CD4-positive, alpha-beta T cell treated with Interleukin-10 for 1 hour (primary cell): ENCODE measurements around the gene GNG3.
A peak's percentile ranks its signal among the peaks of the same experiment; 100 is the strongest.
"Not testable (repeated sequence)": the region's sequence is repeated elsewhere in the genome, so short reads cannot be mapped to it uniquely, and the experiment has no call there.

Experiments
- DNase-seq: peaks from one replicate; pipeline ENCODE4 v3.0.0-alpha.2; 2020

The GNG3 gene

GRCh38 chr11:62707277-62707861 is at the start of gene GNG3, which contains the start of gene BSCL2:
TSS of gene GNG3 (plus strand) at chr11:62707676. CDS start at chr11:62708296, 620 bp downstream.
TSS of gene BSCL2 (minus strand) at chr11:62707424. CDS start at chr11:62707195, 229 bp downstream.
- no peak for DNase-seq

DNA sequence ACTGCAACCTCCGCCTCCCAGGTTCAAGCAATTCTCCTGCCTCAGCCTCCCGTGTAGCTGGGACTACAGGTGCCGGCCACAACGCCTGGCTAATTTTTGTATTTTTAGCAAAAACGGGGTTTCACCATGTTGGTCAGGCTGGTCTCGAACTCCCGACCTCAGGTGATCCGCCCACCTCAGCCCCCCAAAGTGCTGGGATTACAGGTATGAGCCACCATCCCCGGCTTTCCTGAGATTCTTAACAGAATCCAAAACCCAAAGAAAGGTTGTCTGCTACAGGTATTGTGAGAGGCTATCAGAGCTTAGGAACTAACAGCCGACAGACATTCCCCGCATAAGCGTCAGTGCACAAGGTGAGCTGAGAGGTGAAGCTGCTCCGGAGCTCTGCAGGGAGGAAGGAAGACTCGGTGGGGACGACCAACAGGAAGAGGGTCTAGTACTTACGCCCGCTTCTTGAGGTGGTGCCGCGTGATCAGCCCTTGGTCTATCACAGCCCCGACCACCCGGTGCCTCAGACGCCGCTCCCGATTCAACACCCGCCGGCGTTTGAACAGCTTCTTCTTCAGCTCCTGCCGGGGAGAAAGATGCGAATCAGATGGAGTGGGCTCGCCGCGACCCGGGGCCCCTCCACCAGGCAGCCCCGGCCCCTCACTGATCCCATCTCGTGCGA is 42.9 kb upstream of the GNG3 start:
- peak; percentile 62 for DNase-seq

DNA sequence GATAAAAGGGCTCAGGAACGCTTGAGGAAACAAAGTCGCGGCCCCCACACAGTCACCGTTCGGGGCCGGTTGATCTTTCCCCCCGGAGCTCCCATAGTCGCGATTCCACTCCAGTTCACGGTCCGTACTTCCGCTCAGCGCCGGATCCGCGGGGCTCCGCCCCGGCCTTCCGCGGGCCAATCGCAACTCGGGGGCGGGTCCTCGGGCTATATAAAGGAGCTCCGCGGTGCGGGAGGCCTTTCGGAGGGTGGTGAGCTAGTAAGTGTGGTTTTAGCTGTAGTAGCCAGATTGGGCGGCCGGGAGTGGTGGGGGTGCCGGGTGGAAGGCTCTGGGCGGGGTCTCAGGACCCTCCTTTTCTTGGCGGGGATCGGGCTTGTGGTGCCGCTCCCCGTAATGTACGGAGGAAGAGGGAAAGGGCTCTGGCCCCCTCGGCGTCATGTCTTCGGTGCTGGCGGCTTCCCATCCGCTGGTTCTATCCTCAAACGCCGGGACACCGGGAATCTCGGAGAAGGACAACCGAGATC is 42.3 kb upstream of the GNG3 start, which contains the start of the genes C11orf98 and CSKMT:
TSS of gene C11orf98 (minus strand) at position 136 of the 524 bp plus-strand sequence. CDS start at position 95, 41 bp downstream.
TSS of gene CSKMT (plus strand) at position 238 of the 524 bp plus-strand sequence. CDS start 568 bp downstream, outside the sequence.
- peak; percentile 97 for DNase-seq

DNA sequence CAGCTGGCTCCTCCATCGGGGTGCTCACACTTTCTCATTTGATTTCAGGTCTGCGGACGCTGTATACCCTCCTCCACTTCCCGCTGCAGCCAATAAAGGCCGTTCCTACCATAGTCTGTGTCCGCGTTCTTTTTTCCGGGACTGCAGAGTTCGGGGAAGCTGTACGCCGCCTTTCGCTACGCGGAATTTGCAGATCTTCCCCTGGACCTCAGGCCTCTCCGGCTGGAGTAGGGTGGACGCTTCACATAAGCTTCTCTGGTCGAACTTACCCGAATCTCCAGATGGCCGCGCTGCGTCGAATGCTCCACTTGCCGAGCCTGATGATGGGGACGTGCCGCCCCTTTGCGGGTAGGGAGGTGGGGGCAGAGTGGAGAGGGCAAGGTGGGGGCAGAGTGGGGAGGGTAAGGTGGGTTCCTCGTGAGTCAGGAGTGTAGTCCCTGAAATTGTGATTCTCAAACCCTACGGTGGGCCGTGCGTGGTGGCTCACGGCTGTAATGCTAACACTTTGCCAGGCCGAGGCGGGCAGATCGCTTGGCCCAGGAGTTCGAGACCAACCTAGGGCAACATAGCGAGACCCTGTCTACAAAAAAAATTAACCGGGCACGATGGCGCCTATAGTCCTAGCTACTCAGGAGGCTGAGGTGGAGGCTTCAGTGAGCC is 41.7 kb upstream of the GNG3 start:
- peak; percentile 71 for DNase-seq

GRCh38 chr11:62666259-62666926 is 41.1 kb upstream of the GNG3 start:
- DNase-seq = no peak

DNA sequence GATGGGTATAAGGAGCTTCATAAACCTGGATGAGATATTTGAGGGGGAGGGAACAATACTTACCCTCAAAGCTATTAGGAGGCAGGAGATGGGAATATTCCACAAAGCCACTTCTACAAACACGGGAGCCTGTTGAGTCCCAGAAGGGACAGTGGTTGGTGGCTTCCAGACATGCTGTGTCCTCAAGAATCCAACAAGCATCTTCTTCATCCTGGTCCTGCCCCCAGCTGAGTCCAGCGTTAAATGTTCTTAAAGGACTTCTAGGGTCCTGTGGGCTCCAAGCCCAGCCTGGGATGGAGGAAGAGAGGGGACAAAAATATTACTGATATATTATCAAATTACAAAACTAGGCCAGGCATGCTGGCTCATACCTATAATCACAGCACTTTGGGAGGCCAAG is 40.0 kb upstream of the GNG3 start:
- no peak for DNase-seq

DNA sequence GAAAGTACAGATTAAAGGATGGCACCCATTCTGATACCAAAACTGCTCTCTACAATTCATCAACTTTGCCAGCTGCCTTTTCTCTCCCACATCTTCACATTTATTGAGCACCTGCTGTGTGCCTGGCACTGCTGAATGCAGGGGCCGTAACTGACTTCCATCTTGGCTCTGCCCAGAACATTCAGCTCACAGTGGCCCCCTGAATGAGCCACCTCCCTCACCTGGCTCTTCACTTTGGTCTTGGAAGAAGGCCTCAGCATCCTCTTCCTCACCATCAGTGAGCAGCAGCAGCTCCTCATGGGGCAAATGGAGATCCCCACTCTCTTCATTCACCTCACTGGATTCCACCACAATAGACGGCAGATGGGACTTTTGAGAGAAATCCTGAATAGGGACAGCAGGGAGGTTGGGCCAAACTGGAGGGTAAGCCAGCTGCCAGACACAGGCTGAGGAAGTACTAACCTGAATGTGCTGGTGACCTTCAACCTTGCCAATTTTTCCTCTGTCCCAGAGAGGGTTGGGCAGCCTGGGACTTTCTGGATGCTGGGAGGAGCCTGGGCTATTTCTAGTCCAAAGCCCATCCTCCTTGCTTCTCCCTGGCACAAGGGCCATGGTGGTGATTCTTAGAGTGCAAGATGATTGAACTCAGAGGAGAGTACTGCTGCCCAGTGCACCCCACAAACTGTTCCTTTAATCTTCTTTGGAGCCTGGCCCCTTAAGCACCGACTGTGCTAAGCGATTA is 37.9 kb upstream of the GNG3 start:
- DNase-seq = no peak

DNA sequence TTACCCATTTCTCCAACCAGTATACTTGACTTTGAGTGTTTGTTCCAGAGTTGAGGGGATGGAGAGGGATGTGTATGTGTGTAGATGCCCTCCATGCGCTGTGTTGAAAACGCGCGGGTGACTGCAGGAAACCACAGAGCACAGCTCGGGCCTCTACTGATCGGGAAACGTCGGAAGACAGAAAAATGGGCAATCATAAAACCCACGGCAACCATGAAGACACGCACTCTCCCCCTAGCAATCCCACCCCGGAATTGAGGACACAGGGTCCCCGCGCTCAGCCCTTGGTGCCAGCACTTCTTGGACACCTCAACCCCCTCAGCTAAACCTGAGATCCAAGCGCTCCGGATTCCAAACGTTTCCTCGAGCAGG is 36.3 kb upstream of the GNG3 start:
- no peak for DNase-seq

DNA sequence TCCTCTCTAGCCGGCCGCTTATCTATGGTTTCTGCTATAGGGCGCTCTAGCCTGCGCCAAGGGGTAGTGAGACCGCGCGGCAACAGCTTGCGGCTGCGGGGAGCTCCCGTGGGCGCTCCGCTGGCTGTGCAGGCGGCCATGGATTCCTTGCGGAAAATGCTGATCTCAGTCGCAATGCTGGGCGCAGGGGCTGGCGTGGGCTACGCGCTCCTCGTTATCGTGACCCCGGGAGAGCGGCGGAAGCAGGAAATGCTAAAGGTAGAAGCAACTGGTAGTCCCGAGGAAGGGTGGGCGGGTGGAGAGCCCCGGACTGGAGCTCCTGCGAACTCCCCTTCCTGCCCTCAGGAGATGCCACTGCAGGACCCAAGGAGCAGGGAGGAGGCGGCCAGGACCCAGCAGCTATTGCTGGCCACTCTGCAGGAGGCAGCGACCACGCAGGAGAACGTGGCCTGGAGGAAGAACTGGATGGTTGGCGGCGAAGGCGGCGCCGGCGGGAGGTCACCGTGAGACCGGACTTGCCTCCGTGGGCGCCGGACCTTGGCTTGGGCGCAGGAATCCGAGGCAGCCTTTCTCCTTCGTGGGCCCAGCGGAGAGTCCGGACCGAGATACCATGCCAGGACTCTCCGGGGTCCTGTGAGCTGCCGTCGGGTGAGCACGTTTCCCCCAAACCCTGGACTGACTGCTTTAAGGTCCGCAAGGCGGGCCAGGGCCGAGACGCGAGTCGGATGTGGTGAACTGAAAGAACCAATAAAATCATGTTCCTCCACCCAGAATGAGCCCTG is 35.7 kb upstream of the GNG3 start, which contains the start of the genes LBHD1 and UQCC3:
TSS of gene LBHD1 (minus strand) at position 660 of the 782 bp plus-strand sequence. CDS start 2,236 bp downstream, outside the sequence.
TSS of gene UQCC3 (plus strand) at position 66 of the 782 bp plus-strand sequence. CDS start at position 139, 73 bp downstream.
- peak; percentile 83 for DNase-seq

DNA sequence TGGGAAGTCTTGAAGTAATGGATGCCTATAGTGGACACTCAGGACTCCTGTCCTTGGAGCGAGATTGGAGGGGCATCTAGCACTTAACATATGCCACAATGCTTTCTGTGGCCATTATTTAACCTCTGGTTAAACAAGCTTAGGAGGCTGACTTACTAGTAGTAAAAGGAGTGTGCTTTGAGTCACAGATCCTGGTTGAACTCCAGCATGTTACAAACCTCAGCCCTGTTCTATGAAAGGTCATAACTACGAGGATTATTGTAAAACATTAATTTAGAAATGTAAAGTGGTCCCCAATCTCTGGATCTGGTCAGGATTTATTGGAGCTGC is 34.3 kb upstream of the GNG3 start:
- DNase-seq = no peak

DNA sequence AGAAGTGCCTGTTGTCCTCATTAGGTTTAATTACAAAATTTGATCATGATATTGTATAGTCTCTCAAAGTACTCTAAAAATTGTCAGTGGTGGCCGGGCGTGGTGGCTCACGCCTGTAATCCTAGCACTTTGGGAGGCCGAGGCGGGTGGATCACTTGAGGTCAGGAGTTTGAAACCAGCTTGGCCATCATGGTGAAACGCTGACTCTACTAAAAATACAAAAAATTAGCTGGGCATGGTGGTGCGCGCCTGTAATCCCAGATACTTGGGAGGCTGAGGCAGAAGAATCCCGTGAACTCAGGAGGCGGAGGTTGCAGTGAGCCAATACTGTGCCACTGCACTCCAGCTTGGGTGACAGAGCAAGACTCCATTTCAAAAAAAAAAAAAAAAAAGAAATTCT is 32.1 kb upstream of the GNG3 start:
- DNase-seq = not testable (repeated sequence)

- DNase-seq = no peak
Observed at GRCh38 chr11:62676698-62677097, 30.8 kb upstream of the GNG3 start.

DNA sequence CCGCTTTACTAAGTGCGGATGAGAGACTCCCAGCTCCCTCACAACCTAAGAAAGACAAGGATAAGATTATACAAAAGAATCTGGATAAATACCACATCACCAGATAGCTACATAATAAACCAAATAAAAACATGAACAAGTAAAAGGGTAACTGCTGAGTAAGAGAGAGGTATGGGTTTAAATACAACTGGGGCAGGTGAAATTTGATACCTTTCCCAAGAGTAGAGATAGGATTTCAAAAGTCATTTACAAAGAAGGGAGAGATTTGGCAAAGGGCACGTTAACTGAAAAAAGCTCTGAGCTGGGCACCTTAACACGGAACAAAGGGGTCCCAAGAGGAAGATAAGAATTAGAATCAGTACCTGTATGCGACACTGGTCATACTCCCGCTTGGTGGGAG is 30.3 kb upstream of the GNG3 start:
- DNase-seq = no peak

- no peak for DNase-seq
Observed at GRCh38 chr11:62677714-62678113, 29.8 kb upstream of the GNG3 start.

- no peak for DNase-seq
Observed at GRCh38 chr11:62678433-62678769, 29.1 kb upstream of the GNG3 start.

- peak; percentile 89 for DNase-seq
Observed at GRCh38 chr11:62678770-62679696, 28.4 kb upstream of the GNG3 start, which contains the start of gene UBXN1. TSS of gene UBXN1 (minus strand) at chr11:62679073. CDS start at chr11:62678923, 150 bp downstream.

- DNase-seq = peak; percentile 61
Observed at GRCh38 chr11:62680825-62681240, 26.6 kb upstream of the GNG3 start.

DNA sequence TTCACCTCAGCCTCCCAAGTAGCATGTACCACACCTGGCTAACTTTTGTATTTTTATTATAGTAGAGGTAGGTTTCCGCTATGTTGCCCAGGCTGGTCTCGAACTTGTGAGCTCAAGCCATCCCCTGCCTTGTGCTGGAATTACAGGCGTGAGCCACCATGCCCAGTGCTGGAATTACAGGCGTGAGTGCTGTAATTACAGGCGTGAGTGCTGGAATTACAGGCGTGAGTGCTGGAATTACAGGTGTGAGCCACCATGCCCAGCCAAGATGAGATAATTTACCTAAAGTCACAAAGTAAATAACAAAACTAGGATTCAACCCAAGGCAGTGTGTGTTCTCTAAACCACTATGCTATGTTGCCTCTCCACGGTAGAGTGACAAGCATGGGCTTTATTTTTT is 25.0 kb upstream of the GNG3 start:
- DNase-seq = no peak

GRCh38 chr11:62687508-62688396 is 19.7 kb upstream of the GNG3 start:
- DNase-seq = no peak
